Urinary bladder (tissue), 4 donors: ENCODE measurements around the gene KRT9. TPM values are rescaled to one million over a fixed set of nuclear protein-coding genes. Genes with fewer than 3 reads are reported as not detected.
A peak's percentile ranks its signal among the peaks of the same experiment; 100 is the strongest.
"Not testable (repeated sequence)": the region's sequence is repeated elsewhere in the genome, so short reads cannot be mapped to it uniquely, and the experiment has no call there.

Experiments
- DNase-seq: peaks from one replicate; pipeline ENCODE4 v3.0.0-alpha.2; 2015; ENCODE audit errors: extremely low spot score
- H3K27ac ChIP-seq: one replicate; pipeline ENCODE4 v1.5.1; 2013; ENCODE audit warnings: low read depth, mild to moderate bottlenecking, moderate library complexity
- H3K36me3 ChIP-seq: one replicate; pipeline ENCODE4 v1.6.1; 2013; ENCODE audit warnings: mild to moderate bottlenecking, moderate library complexity; ENCODE audit not compliant: insufficient read depth
- H3K4me1 ChIP-seq: one replicate; pipeline ENCODE4 v1.6.1; 2013; ENCODE audit warnings: mild to moderate bottlenecking, moderate library complexity; ENCODE audit not compliant: insufficient read depth
- H3K4me3 ChIP-seq: one replicate; pipeline ENCODE4 v1.5.1; 2013; ENCODE audit warnings: low read depth, low read length
- WGBS: extraction: QIAGEN DNeasy Blood & Tissue Kit; methylation state at CpG from one replicate; pipeline ENCODE4 v1.1.7; 2013; 5-methylcytosine and 5-hydroxymethylcytosine counted together
- polyA plus RNA-seq: library from polyadenylated mRNA; stranded (reverse); fragments of 200-250 nt; gene quantifications from one replicate; pipeline ENCODE4 v1.2.3, GENCODE V29; 2013
- total RNA-seq: library from RNA; depleted of rRNA; stranded (reverse); fragments of >200 nt; gene quantifications from one replicate; pipeline ENCODE4 v1.2.3, GENCODE V29; 2014
- donor health status: healthy with polysubstance abuse.
- donor health status: healthy.

Gene KRT9
- total and polyA plus RNA-seq, 2 donors = not detected

- peak; percentile 67 for DNase-seq
- no peaks in the 10 kb centered on the region for H3K36me3 ChIP-seq
- WGBS = 41% methylated on average over 18 of the region's 18 CpGs
- H3K27ac ChIP-seq = no peak overlapping the region
- no peak overlapping the region for H3K4me3 ChIP-seq
- no peaks in the 10 kb centered on the region for H3K4me1 ChIP-seq
Measured at GRCh38 chr17:41579484-41580243, 7.8 kb upstream of the KRT9 start.

GRCh38 chr17:41578971-41579370 lies 7.1 kb upstream of the KRT9 start:
- DNase-seq = no peak
- no peaks in the 10 kb centered on the region for H3K4me1 ChIP-seq
- no peaks in the 10 kb centered on the region for H3K36me3 ChIP-seq
- no peak overlapping the region for H3K4me3 ChIP-seq
- H3K27ac ChIP-seq = no peak overlapping the region
- 75% methylated on average over 5 of the region's 5 CpGs for WGBS

GRCh38 chr17:41578538-41578937 lies 6.7 kb upstream of the KRT9 start:
- H3K27ac ChIP-seq = no peak overlapping the region
- H3K4me3 ChIP-seq = no peak overlapping the region
- 76% methylated on average over 1 of the region's 1 CpG for WGBS
- no peak for DNase-seq
- H3K4me1 ChIP-seq = no peaks in the 10 kb centered on the region
- no peaks in the 10 kb centered on the region for H3K36me3 ChIP-seq

- H3K4me3 ChIP-seq, H3K36me3 ChIP-seq, H3K27ac ChIP-seq, H3K4me1 ChIP-seq, DNase-seq: not testable (repeated sequence)
- 82% methylated on average over 4 of the region's 4 CpGs for WGBS
Measured at GRCh38 chr17:41576740-41577139, 4.9 kb upstream of the KRT9 start.

- no peak overlapping the region for H3K27ac ChIP-seq
- H3K36me3 ChIP-seq = no peaks in the 10 kb centered on the region
- H3K4me1 ChIP-seq = no peaks in the 10 kb centered on the region
- WGBS = 27% methylated on average over 3 of the region's 3 CpGs
- no peak for DNase-seq
- H3K4me3 ChIP-seq = no peak overlapping the region
Measured at GRCh38 chr17:41575336-41575735, 3.5 kb upstream of the KRT9 start.

- H3K36me3 ChIP-seq = no peaks in the 10 kb centered on the region
- DNase-seq = no peak
- no peak overlapping the region for H3K4me3 ChIP-seq
- 85% methylated on average over 6 of the region's 6 CpGs for WGBS
- no peaks in the 10 kb centered on the region for H3K4me1 ChIP-seq
- no peak overlapping the region for H3K27ac ChIP-seq
Measured at GRCh38 chr17:41567317-41567716, 4.5 kb downstream of the KRT9 start.

- DNase-seq = no peak
- no peak overlapping the region for H3K4me3 ChIP-seq
Measured at GRCh38 chr17:41565338-41565737, 6.5 kb downstream of the KRT9 start.

GRCh38 chr17:41563607-41564170 lies 8.2 kb downstream of the KRT9 start:
- no peak overlapping the region for H3K4me3 ChIP-seq
- 30% methylated on average over 3 of the region's 3 CpGs for WGBS
- H3K36me3 ChIP-seq = no peaks in the 10 kb centered on the region
- DNase-seq = no peak
- no peaks in the 10 kb centered on the region for H3K4me1 ChIP-seq
- H3K27ac ChIP-seq = no peak overlapping the region

More at GRCh38 chr17:41565338-41565737, 6.5 kb downstream of the KRT9 start:
- Histone ChIP-seq H3K36me3 (no peaks in the 10 kb centered on the region), H3K4me1 (no peaks in the 10 kb centered on the region), H3K27ac (no peak overlapping the region)

GRCh38 chr17:41561554-41561953 lies 10.3 kb downstream of the KRT9 start:
- Histone ChIP-seq H3K4me3 (no peak overlapping the region), H3K36me3 (no peaks in the 10 kb centered on the region), H3K4me1 (no peaks in the 10 kb centered on the region), H3K27ac (no peak overlapping the region)
- DNase-seq = no peak
- 78% methylated on average over 6 of the region's 6 CpGs for WGBS

- Histone ChIP-seq H3K27ac (no peak overlapping the region), H3K4me1 (no peaks in the 10 kb centered on the region), H3K4me3 (no peak overlapping the region), H3K36me3 (no peaks in the 10 kb centered on the region)
- no peak for DNase-seq
- WGBS = 89% methylated on average over 2 of the region's 2 CpGs
Measured at GRCh38 chr17:41559548-41559947, 12.3 kb downstream of the KRT9 start.

- Histone ChIP-seq H3K4me1 (no peaks in the 10 kb centered on the region), H3K27ac (no peak overlapping the region), H3K4me3 (no peak overlapping the region), H3K36me3 (no peaks in the 10 kb centered on the region)
- WGBS = 71% methylated on average over 9 of the region's 9 CpGs
- no peak for DNase-seq
Measured at GRCh38 chr17:41556931-41557330, 14.9 kb downstream of the KRT9 start.

GRCh38 chr17:41556306-41556705 lies 15.6 kb downstream of the KRT9 start:
- no peak for DNase-seq
- 52% methylated on average over 5 of the region's 5 CpGs for WGBS
- Histone ChIP-seq H3K27ac (no peak overlapping the region), H3K4me1 (no peaks in the 10 kb centered on the region), H3K4me3 (no peak overlapping the region), H3K36me3 (no peaks in the 10 kb centered on the region)

GRCh38 chr17:41555105-41555887 lies 16.6 kb downstream of the KRT9 start:
- no peak for DNase-seq
- no peaks in the 10 kb centered on the region for H3K4me1 ChIP-seq

More at GRCh38 chr17:41555105-41555887, 16.6 kb downstream of the KRT9 start:
- H3K27ac ChIP-seq = no peak overlapping the region
- H3K4me3 ChIP-seq = no peak overlapping the region
- WGBS = 72% methylated on average over 5 of the region's 5 CpGs
- no peaks in the 10 kb centered on the region for H3K36me3 ChIP-seq
